ENCODE data around the gene WSB1.

The WSB1 gene

GRCh38 chr17:27266228-27266627 lies 27.7 kb upstream of the WSB1 start:
- Histone ChIP-seq H3K27me3 (ENCODE audit: low read length) (no peaks in the 10 kb centered on the region), H3K27ac (ENCODE audit: low read depth, low read length) (no peak overlapping the region)

GRCh38 chr17:27268394-27269085 lies 25.4 kb upstream of the WSB1 start:
- Histone ChIP-seq H3K9me2 (replicated peaks; ENCODE audit: insufficient read depth, low read length) (no peaks in the 10 kb centered on the region), H3K9me3 (ENCODE audit: insufficient read depth, low read length) (no peaks in the 10 kb centered on the region), H3K79me2 (ENCODE audit: insufficient read depth, low read length) (no peaks in the 10 kb centered on the region), H3K27ac (ENCODE audit: low read depth, low read length) (no peak overlapping the region), H3K4me2 (ENCODE audit: low read depth, low read length, poor library complexity, severe bottlenecking) (no peak overlapping the region), H4K20me1 (ENCODE audit: low read depth, low read length) (no peaks in the 10 kb centered on the region), H3K36me3 (ENCODE audit: low read length) (no peaks in the 10 kb centered on the region), H2AFZ (ENCODE audit: low read depth, low read length, severe bottlenecking) (no peak overlapping the region), H3K4me3 (ENCODE audit: insufficient read depth, low read length, poor library complexity, severe bottlenecking) (no peak overlapping the region), H3K9ac (ENCODE audit: low read length) (no peak overlapping the region), H3F3A (ENCODE audit: insufficient read depth) (no peaks in the 10 kb centered on the region), H3K27me3 (ENCODE audit: low read length) (no peaks in the 10 kb centered on the region)
- TF ChIP-seq CTCF (IDR thresholded peaks at IDR 0.05; ENCODE audit: insufficient read depth, low read length, poor library complexity, severe bottlenecking) (no peak), EZH2phosphoT487 (conservative IDR thresholded peaks at IDR 0.05; ENCODE audit: low read length) (no peak)

More at GRCh38 chr17:27266228-27266627, 27.7 kb upstream of the WSB1 start:
- no peaks in the 10 kb centered on the region for H4K20me1 ChIP-seq (ENCODE audit: low read depth, low read length)
- H3F3A ChIP-seq (ENCODE audit: insufficient read depth): no peaks in the 10 kb centered on the region
- no peaks in the 10 kb centered on the region for H3K36me3 ChIP-seq (ENCODE audit: low read length)
- H3K9ac ChIP-seq (ENCODE audit: low read length): no peak overlapping the region
- H3K79me2 ChIP-seq (ENCODE audit: insufficient read depth, low read length): no peaks in the 10 kb centered on the region
- H3K9me2 ChIP-seq (replicated peaks; ENCODE audit: insufficient read depth, low read length): no peaks in the 10 kb centered on the region
- no peaks in the 10 kb centered on the region for H3K9me3 ChIP-seq (ENCODE audit: insufficient read depth, low read length)
- H3K4me3 ChIP-seq (ENCODE audit: insufficient read depth, low read length, poor library complexity, severe bottlenecking): no peak overlapping the region
- no peak for TF ChIP-seq EZH2phosphoT487 (conservative IDR thresholded peaks at IDR 0.05; ENCODE audit: low read length)
- no peak for TF ChIP-seq CTCF (IDR thresholded peaks at IDR 0.05; ENCODE audit: insufficient read depth, low read length, poor library complexity, severe bottlenecking)
- no peak overlapping the region for H3K4me2 ChIP-seq (ENCODE audit: low read depth, low read length, poor library complexity, severe bottlenecking)
- H2AFZ ChIP-seq (ENCODE audit: low read depth, low read length, severe bottlenecking): no peak overlapping the region

- TF ChIP-seq CTCF (IDR thresholded peaks at IDR 0.05; ENCODE audit: insufficient read depth, low read length, poor library complexity, severe bottlenecking): no peak
- no peak for TF ChIP-seq EZH2phosphoT487 (conservative IDR thresholded peaks at IDR 0.05; ENCODE audit: low read length)
- no peaks in the 10 kb centered on the region for H3K27me3 ChIP-seq (ENCODE audit: low read length)
Observed at GRCh38 chr17:27269201-27269600, 24.7 kb upstream of the WSB1 start.

More at GRCh38 chr17:27269201-27269600, 24.7 kb upstream of the WSB1 start:
- Histone ChIP-seq H3K9me3 (ENCODE audit: insufficient read depth, low read length) (no peaks in the 10 kb centered on the region), H3K36me3 (ENCODE audit: low read length) (no peaks in the 10 kb centered on the region), H3K9me2 (replicated peaks; ENCODE audit: insufficient read depth, low read length) (no peaks in the 10 kb centered on the region), H4K20me1 (ENCODE audit: low read depth, low read length) (no peaks in the 10 kb centered on the region), H3F3A (ENCODE audit: insufficient read depth) (no peaks in the 10 kb centered on the region), H3K4me2 (ENCODE audit: low read depth, low read length, poor library complexity, severe bottlenecking) (no peak overlapping the region), H3K79me2 (ENCODE audit: insufficient read depth, low read length) (no peaks in the 10 kb centered on the region), H3K9ac (ENCODE audit: low read length) (no peak overlapping the region), H2AFZ (ENCODE audit: low read depth, low read length, severe bottlenecking) (no peak overlapping the region), H3K27ac (ENCODE audit: low read depth, low read length) (no peak overlapping the region), H3K4me3 (ENCODE audit: insufficient read depth, low read length, poor library complexity, severe bottlenecking) (no peak overlapping the region)
